SU-DHL-6 (cell line): ENCODE results near the gene CBFA2T3.

Experiments
- H2AFZ ChIP-seq: fragments of 200-600 bp; sonication (generic); 2 replicates; pipeline ENCODE4 v1.6.1; 2014; ENCODE audit warnings: low read depth, mild to moderate bottlenecking, moderate library complexity, mixed read lengths, antibody characterized with exemption, low read length; ENCODE audit not compliant: severe bottlenecking
- H3F3A ChIP-seq: fragments of 200-600 bp; shearing (Covaris generic); 2 replicates; pipeline ENCODE4 v1.6.0; 2016; ENCODE audit warnings: antibody characterized with exemption, mild to moderate bottlenecking; ENCODE audit not compliant: insufficient read depth
- H3K27ac ChIP-seq: fragments of 200-600 bp; sonication (generic); 2 replicates; pipeline ENCODE4 v1.5.1; 2016; ENCODE audit warnings: low read depth, mild to moderate bottlenecking, low read length, moderate library complexity, mixed read lengths
- H3K27me3 ChIP-seq: fragments of 200-600 bp; sonication (generic), shearing (Covaris generic); 2 replicates; pipeline ENCODE4 v1.6.0; 2014; ENCODE audit warnings: mild to moderate bottlenecking, low read length
- H3K36me3 ChIP-seq: fragments of 200-600 bp; sonication (generic); 2 replicates; pipeline ENCODE4 v1.6.1; 2014; ENCODE audit warnings: mild to moderate bottlenecking, low read length, mixed read lengths
- H3K4me2 ChIP-seq: fragments of 300-600, 200-600 bp; shearing (Covaris generic), sonication (generic); 2 replicates; pipeline ENCODE4 v1.6.0; 2014; ENCODE audit warnings: low read length, low read depth, mild to moderate bottlenecking; ENCODE audit not compliant: poor library complexity, severe bottlenecking
- H3K4me3 ChIP-seq: fragments of 200-600 bp; sonication (generic); 2 replicates; pipeline ENCODE4 v1.5.1; 2014; ENCODE audit warnings: antibody characterized with exemption, low read length, mild to moderate bottlenecking, mixed read lengths; ENCODE audit not compliant: insufficient read depth, poor library complexity, severe bottlenecking
- H3K79me2 ChIP-seq: fragments of 200-600 bp; sonication (generic); 2 replicates; pipeline ENCODE4 v1.6.1; 2014; ENCODE audit warnings: mild to moderate bottlenecking, low read length, moderate library complexity; ENCODE audit not compliant: insufficient read depth
- H3K9ac ChIP-seq: fragments of 200-600 bp; sonication (generic); 2 replicates; pipeline ENCODE4 v1.7.0; 2014; ENCODE audit warnings: mild to moderate bottlenecking, low read length
- H3K9me2 ChIP-seq: fragments of 200-600 bp; sonication (generic); replicated peaks from 2 replicates; pipeline ENCODE4 v1.6.1; 2014; ENCODE audit warnings: low read length; ENCODE audit not compliant: insufficient read depth
- H3K9me3 ChIP-seq: fragments of 200-600 bp; sonication (generic); 2 replicates; pipeline ENCODE4 v1.6.1; 2014; ENCODE audit warnings: low read length, mixed read lengths; ENCODE audit not compliant: insufficient read depth
- H4K20me1 ChIP-seq: fragments of 200-600 bp; sonication (generic); 2 replicates; pipeline ENCODE4 v1.6.1; 2014; ENCODE audit warnings: low read depth, mild to moderate bottlenecking, antibody characterized with exemption, low read length, moderate library complexity, mixed read lengths
- EZH2phosphoT487 ChIP-seq: fragments of 200-600 bp; sonication (generic), shearing (Covaris generic); conservative IDR thresholded peaks from 2 replicates; pipeline ENCODE4 v1.6.1; 2018; ENCODE audit warnings: mild to moderate bottlenecking, antibody characterized with exemption, low read length, moderate library complexity, mixed read lengths
- TF ChIP-seq, protein P1 (sequence below): fragments of 200-600 bp; sonication (generic); IDR thresholded peaks from one replicate; pipeline ENCODE4 v1.5.1; 2017; ENCODE audit warnings: antibody characterized with exemption, mild to moderate bottlenecking, low read length, moderate library complexity; ENCODE audit not compliant: insufficient read depth, poor library complexity, severe bottlenecking

Gene CBFA2T3

DNA sequence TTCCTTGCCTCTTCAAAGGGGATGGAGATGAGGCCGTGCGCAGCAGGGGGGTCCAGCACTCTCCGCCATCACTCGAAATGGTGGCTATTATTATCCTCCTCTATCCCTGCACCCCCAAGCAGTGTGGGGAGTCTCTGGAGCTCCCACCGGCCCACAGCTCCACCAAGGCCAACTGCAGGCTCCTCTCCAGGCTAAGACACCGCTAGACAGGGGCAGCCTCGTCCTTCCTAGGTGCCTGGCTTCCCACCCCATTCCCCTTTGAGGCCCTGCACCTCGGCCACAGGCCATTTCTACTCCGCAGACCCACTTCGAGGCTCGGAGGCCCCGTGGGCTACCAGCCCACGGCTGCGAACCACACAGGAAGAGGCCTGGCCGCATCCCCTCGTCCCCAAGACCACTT is 71.0 kb downstream of the CBFA2T3 start:
- H3F3A ChIP-seq, result no peaks in the 10 kb centered on the region
- no peaks in the 10 kb centered on the region for H3K9me3 ChIP-seq
- no peak overlapping the region for H3K27ac ChIP-seq
- H3K9ac ChIP-seq, result no peak overlapping the region
- H2AFZ ChIP-seq, result no peak overlapping the region
- no peak overlapping the region for H3K4me2 ChIP-seq
- H3K27me3 ChIP-seq, result no peaks in the 10 kb centered on the region
- H3K79me2 ChIP-seq, result peaks cover 88% of the 10 kb centered on the region
- no peak overlapping the region for H3K4me3 ChIP-seq
- no peaks in the 10 kb centered on the region for H3K36me3 ChIP-seq
- peaks cover 11% of the 10 kb centered on the region; the same call in 1 of the 2 replicates for H4K20me1 ChIP-seq
- no peaks in the 10 kb centered on the region for H3K9me2 ChIP-seq
- TF ChIP-seq, protein P1, sequence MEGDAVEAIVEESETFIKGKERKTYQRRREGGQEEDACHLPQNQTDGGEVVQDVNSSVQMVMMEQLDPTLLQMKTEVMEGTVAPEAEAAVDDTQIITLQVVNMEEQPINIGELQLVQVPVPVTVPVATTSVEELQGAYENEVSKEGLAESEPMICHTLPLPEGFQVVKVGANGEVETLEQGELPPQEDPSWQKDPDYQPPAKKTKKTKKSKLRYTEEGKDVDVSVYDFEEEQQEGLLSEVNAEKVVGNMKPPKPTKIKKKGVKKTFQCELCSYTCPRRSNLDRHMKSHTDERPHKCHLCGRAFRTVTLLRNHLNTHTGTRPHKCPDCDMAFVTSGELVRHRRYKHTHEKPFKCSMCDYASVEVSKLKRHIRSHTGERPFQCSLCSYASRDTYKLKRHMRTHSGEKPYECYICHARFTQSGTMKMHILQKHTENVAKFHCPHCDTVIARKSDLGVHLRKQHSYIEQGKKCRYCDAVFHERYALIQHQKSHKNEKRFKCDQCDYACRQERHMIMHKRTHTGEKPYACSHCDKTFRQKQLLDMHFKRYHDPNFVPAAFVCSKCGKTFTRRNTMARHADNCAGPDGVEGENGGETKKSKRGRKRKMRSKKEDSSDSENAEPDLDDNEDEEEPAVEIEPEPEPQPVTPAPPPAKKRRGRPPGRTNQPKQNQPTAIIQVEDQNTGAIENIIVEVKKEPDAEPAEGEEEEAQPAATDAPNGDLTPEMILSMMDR, result no peak
- TF ChIP-seq EZH2phosphoT487, result no peak

DNA sequence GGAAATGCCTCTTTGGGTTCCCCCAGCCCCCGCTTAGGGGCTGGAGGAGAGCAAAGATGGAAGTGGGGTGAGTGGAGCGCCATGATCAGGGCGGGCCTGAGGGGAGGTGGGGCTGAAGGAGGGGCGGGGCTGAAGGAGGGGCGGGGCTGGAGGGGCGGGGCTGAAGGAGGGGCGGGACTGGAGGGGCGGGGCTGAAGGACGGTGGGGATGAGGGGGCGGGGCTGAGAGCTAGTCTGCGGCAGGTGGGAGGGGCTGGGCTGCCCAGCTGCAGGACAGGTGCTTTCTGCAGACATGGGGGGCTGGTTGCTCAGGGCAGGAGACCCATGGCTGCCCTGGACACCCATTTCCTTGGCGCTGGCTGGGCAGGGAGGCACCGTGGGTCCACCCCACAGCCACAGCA is 71.4 kb downstream of the CBFA2T3 start:
- H3K4me3 ChIP-seq, result no peak overlapping the region
- no peak overlapping the region for H3K4me2 ChIP-seq
- peaks cover 11% of the 10 kb centered on the region; the same call in 1 of the 2 replicates for H4K20me1 ChIP-seq

GRCh38 chr16:88904676-88905365 is 72.2 kb downstream of the CBFA2T3 start:
- Histone ChIP-seq H3K27ac (no peak overlapping the region), H3K36me3 (no peaks in the 10 kb centered on the region), H3K27me3 (no peaks in the 10 kb centered on the region), H4K20me1 (peaks cover 11% of the 10 kb centered on the region; the same call in 1 of the 2 replicates), H2AFZ (no peak overlapping the region), H3K9me3 (no peaks in the 10 kb centered on the region), H3K9me2 (no peaks in the 10 kb centered on the region), H3F3A (no peaks in the 10 kb centered on the region), H3K9ac (no peak overlapping the region), H3K4me3 (no peak overlapping the region), H3K79me2 (peaks cover 78% of the 10 kb centered on the region), H3K4me2 (no peak overlapping the region)
- TF ChIP-seq, protein P1, result no peak
- no peak for TF ChIP-seq EZH2phosphoT487

More for the DNA sequence above, 71.4 kb downstream of the CBFA2T3 start:
- peaks cover 86% of the 10 kb centered on the region for H3K79me2 ChIP-seq
- H3K27ac ChIP-seq, result no peak overlapping the region
- no peaks in the 10 kb centered on the region for H3K9me3 ChIP-seq
- no peak overlapping the region for H3K9ac ChIP-seq
- H3F3A ChIP-seq, result no peaks in the 10 kb centered on the region
- H3K27me3 ChIP-seq, result no peaks in the 10 kb centered on the region
- H3K9me2 ChIP-seq, result no peaks in the 10 kb centered on the region
- TF ChIP-seq, protein P1, result no peak
- no peak for TF ChIP-seq EZH2phosphoT487
- no peak overlapping the region for H2AFZ ChIP-seq
- H3K36me3 ChIP-seq, result no peaks in the 10 kb centered on the region
